ENCODE measurements around the gene AP1M2. TPM values are rescaled to one million over a fixed set of nuclear protein-coding genes. Genes with fewer than 3 reads are reported as not detected.
"Not testable (repeated sequence)": the region's sequence is repeated elsewhere in the genome, so short reads cannot be mapped to it uniquely, and the experiment has no call there.

Gene AP1M2
- total RNA-seq, 1 donor from 2014 or later, result 1.0 TPM

DNA sequence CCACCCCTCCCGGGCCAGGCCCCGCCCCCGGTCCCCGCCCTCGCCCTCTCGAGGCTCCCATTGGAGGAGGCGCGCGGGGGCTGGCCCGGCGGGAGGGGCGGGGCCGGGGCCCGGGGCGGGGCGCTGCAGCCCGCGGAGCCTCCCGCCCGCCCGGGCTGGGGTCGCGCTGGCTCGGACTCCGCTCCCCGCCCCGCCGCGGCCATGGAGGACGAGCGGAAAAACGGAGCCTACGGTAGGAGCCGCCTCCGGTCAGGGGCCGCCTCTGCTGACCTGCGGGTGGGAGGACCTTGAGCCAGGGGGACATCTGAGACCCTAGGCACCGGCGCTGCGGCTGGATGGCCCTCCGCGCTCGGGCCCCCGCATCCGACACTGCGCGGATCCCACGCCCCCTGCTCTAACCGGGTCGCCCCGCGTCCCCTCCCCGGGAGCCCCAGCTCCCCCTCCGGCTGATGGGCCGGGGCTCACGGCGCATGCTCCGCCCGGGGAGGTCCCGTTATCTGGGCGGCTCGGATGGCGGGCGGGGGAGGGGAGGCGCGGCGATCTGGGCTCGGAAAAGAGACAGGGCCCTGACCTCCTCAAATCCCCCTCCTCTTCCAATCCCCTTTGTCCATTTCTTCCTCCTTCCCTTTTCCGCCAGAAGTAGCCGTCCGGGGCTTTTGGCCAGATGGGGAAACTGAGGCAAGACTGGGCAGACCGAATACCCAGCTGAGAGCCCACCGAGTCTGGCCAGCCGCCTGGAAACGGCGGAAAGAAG is 15.4 kb upstream of the AP1M2 start:
- ATAC-seq, result peak; percentile 98

DNA sequence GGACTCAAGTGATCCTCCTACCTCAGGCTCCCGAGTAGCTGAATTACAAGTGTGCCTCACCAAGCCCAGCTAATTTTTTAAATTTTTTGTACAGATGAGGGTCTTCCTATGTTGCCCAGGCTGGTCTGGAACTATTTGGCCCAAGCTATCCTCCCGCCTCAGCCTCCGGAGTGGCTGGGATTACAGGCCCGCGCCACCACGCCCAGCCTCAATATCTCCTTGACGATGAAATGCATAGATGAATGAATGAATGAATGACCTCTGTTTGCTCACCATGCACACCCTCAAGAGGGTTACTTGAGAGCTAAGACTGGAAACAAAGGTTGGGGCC is 14.9 kb upstream of the AP1M2 start:
- ATAC-seq (no peak), DNase-seq (ENCODE audit: low spot score) (no peak)

More for the DNA sequence above, 15.4 kb upstream of the AP1M2 start:
- DNase-seq (ENCODE audit: low spot score), result peak; percentile 80

- no peak for ATAC-seq
- no peak for DNase-seq (ENCODE audit: low spot score)
These were observed 13.0 kb upstream of the AP1M2 start for GRCh38 chr19:10600149-10600548.

- DNase-seq (ENCODE audit: low spot score) (no peak), ATAC-seq (peak; percentile 56)
These were observed 6.9 kb upstream of the AP1M2 start for GRCh38 chr19:10593820-10594637.

DNA sequence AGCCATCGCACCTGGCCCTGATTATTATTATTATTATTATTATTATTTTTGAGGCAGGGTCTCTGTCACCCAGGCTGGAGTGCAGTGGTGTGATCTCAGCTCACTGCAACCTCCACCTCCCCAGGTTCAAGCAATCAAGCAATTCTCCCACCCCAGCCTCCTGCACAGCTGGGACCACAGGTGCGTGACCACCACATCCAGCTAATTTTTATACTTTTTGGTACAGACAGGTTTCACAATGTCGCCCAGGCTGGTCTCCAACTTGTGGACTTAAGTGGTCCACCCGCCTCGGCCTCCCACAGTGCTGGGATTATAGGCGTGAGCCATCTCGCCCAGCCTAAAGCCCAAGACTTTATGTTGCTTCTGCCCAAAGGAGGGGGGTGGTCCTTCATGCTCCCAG is 6.0 kb upstream of the AP1M2 start:
- DNase-seq (ENCODE audit: low spot score) (no peak), ATAC-seq (no peak)

DNA sequence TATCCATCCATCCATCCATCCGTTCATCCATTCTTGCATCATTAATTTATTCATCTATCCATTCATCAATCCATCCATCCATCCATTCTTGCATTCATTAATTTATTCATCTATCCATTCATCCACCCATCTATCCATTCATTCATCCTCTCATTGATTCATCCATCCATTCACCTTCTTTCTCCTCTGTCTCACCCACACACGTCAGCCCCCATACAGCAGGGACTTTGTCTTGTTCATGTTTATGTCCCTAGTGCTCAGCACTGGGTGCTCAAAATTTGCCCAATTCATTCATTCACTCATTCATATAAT is 683 bp upstream of the AP1M2 start:
- ATAC-seq (no peak), DNase-seq (ENCODE audit: low spot score) (no peak)

DNA sequence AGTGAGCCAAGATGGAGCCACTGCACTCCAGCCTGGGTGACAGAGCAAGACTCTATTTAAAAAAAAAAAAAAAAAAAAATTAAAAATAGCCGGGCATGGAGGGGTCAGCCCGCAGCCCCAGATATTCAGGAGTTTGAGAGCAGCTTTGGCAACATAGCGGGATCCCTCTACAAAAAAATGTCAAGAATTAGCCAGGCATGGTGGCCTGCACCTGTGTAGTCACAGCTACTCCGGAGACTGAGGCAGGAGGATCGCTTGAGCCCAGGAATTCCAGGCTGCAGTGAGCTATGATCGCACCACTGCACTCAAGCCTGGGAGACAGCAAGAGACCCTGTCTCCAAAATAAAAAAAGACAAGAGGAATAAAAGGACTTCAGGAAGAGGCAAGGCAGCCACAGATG is 716 bp downstream of the AP1M2 start:
- DNase-seq (ENCODE audit: low spot score) (no peak), ATAC-seq (no peak)

- DNase-seq (ENCODE audit: low spot score) (no peak), ATAC-seq (no peak)
These were observed 3.9 kb downstream of the AP1M2 start for GRCh38 chr19:10583036-10583776.

- ATAC-seq (no peak), DNase-seq (ENCODE audit: low spot score) (no peak)
These were observed 5.0 kb downstream of the AP1M2 start for GRCh38 chr19:10582091-10582490.

- ATAC-seq, result peak; percentile 100
- peak; percentile 83 for DNase-seq (ENCODE audit: low spot score)
These were observed 6.0 kb downstream of the AP1M2 start for GRCh38 chr19:10580979-10581631.

- DNase-seq (ENCODE audit: low spot score), result no peak
- no peak for ATAC-seq
These were observed 9.2 kb downstream of the AP1M2 start for GRCh38 chr19:10577951-10578350.

DNA sequence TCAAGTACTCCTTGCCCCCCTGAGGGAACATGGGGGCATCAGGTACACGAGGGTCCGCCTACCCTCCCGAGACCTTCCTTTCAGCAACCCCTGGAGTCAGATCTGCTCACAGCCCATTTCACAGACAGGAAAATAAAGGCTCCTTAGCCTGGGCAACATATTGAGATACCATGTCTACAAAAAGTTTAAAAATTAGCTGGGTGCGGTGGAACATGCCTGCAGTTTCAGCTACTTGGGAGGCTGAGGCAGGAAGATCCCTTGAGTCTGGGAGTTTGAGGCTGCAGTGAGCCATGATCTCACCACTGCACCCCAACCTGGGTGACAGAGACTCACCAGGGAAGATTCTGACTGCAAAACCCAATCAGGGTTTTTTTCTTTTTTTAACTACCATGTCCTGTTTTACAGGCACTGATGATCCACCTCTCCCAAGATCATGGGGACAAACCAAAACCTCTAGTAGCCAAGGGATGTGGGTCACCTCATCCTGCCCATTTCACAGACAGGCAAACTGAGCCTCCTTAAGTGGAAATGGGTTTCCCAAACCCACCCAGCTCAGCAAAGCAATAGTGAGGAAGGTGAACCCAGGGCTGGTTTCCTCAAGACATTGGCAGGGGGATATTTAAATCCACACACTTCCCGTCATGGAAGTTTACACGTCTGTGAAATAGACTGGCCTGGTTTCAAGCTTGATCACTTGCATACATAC is 11.9 kb downstream of the AP1M2 start:
- ATAC-seq, result no peak

DNA sequence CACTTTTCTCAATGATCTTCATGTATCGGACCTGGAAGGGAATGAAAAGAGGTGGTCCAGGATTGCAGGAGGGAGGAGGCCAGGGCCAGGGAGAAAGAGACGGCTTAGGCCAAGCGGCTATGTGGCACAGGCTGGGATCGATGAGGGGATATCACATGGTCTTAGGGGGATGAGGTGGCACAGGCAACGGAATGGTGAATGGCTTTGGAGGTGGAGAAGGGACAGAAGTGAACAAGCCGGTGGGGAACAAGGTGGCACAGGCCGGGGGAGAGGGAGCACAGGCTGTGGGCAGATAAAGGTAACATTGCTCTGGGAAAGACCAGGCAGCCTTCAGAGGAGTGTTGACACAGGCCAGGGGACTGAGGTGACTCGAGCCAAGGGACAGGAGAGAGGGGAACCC is 12.7 kb downstream of the AP1M2 start:
- ATAC-seq, result no peak
- DNase-seq (ENCODE audit: low spot score), result no peak

More for the DNA sequence above, 11.9 kb downstream of the AP1M2 start:
- no peak for DNase-seq (ENCODE audit: low spot score)

DNA sequence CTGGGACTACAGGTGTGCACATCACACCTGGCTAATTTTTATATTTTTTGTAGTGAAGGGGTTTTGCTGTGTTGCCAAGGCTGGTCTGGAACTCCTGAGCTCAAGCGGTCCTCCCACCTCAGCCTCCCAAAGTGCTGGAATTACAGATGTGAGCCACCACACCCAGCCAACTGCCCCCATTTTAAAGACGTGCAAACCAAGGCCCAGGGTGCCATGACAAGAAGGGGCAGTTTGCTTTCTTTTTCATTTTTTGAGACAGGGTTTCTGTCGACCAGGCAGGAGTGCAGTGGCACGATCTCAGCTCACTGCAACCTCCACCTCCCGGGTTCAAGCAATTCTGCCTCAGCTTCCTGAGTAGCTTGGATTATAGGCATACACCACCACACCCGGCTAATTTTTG is 13.3 kb downstream of the AP1M2 start:
- not testable (repeated sequence) for DNase-seq (ENCODE audit: low spot score); ATAC-seq

GRCh38 chr19:10568826-10569651 is 18.1 kb downstream of the AP1M2 start, which contains the start of gene CDKN2D:
Gene CDKN2D (minus strand): TSS chr19:10568979. CDS start chr19:10568653, 326 bp downstream.
- DNase-seq (ENCODE audit: low spot score) (peak; percentile 100), ATAC-seq (peak; percentile 85)

DNA sequence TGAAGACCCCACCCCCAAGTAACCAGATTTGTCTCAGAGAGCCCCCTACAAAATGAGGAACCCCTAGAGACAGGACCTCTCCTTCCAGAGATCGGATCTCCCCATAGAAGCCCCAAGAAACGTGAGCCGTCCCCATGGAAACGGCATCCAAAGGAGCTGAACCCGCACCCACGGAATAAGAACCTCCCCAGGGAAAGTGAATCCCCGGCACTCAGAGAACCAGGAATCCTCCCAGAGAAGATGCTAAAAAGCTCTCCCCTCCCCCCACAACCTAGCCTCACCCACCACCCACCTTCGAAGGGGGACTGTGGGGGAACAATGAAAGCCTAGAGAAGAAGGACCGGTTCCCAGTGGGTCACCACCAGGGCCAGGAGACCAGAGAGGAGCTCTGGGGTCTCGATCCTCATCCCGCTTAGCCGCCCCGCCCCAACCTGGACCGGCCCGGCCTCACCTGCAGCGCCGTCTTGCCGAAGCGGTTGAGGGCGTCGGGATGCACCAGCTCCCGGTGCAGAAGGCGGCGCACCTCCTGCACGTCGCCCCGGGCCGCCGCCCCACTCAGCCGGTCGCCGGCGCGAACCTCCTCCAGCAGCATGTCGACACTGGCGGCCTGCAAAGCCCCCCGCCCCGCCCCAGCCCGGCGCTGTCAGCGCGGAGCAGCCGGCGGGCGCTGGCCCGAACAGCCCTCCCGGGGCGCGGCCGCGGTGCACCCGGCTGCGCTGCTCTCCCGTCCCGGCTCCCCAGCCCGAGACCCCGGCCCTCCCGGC is 18.9 kb downstream of the AP1M2 start:
- DNase-seq (ENCODE audit: low spot score), result no peak
- peak; percentile 4 for ATAC-seq

DNA sequence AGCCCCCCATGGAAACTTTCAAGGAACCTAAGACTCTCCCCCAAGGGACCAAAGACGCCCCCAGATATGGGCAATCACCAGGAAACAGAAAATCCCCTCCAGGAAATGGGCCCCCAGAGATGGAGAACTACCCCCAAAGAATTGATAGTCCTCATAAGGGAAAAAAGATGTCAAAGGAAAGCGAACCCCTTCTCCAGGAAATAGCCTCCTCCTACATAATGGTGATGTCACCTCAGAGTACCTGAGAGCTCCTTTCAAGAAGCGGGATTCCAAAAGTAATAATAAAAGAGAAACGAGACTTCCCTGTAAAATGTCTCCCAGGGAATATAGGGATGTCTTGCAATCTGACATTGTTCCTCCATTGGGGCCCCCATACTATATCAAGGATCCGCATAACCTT is 19.5 kb downstream of the AP1M2 start:
- no peak for ATAC-seq
- no peak for DNase-seq (ENCODE audit: low spot score)

DNA sequence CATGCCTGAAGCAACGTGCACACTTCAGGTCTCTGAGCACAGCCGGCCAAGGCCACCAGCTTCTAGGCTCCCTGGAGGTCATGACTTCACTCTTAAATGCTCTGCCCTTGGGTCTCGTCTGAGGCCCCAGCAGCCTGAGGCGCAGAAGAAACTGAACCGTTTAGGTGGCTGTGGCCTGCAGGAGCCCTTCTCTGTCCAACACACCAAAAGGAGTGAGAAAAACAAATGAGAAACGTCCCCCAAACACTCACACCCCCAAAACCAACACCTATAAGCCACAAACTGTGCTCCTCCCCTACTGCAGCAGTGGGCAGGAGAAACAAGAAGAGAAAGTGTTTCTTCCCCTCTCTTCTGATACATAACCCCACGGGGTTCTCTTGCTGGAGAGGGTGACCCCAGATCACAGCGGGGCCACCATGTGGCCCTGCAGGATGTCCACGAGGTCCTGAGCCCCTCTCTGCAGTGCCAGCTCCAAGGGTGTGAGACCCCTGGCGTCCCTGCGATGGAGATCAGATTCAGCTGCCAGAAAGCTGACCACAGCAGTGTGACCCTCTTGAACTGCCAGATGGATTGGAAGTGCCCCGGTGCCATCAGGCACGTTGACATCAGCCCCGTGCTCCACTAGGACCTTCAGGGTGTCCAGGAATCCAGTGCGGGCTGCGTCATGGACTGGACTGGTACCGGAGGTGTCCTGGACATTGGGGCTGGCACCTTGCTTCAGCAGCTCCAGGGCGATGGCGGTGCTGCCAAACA is 20.3 kb downstream of the AP1M2 start:
- DNase-seq (ENCODE audit: low spot score) (peak; percentile 54), ATAC-seq (no peak)

Measured in left lobe of liver (tissue), 2 donors.